HK-2 (cell line): ENCODE measurements around the gene KCNJ15.
A peak's percentile ranks its signal among the peaks of the same experiment; 100 is the strongest.

Source experiments
- DNase-seq: peaks from one replicate; pipeline ENCODE4 v3.0.0-alpha.2; 2018; ENCODE audit not compliant: unreplicated experiment

Gene KCNJ15

GRCh38 chr21:38326899-38327298, 70.1 kb downstream of the KCNJ15 start:
- no peak for DNase-seq

GRCh38 chr21:38327984-38328383, 71.2 kb downstream of the KCNJ15 start:
- DNase-seq = no peak

GRCh38 chr21:38329162-38329561, 72.4 kb downstream of the KCNJ15 start:
- DNase-seq = no peak

- DNase-seq = no peak
These were observed 73.9 kb downstream of the KCNJ15 start for GRCh38 chr21:38330666-38331065.

- DNase-seq = no peak
These were observed 76.8 kb downstream of the KCNJ15 start for GRCh38 chr21:38333301-38334272.

- DNase-seq = no peak
These were observed 78.1 kb downstream of the KCNJ15 start for GRCh38 chr21:38334866-38335265.

GRCh38 chr21:38337793-38338192, 81.0 kb downstream of the KCNJ15 start:
- no peak for DNase-seq

GRCh38 chr21:38340131-38340530, 83.3 kb downstream of the KCNJ15 start:
- no peak for DNase-seq

- no peak for DNase-seq
These were observed 84.8 kb downstream of the KCNJ15 start for GRCh38 chr21:38341546-38342012.

- DNase-seq = no peak
These were observed 85.9 kb downstream of the KCNJ15 start for GRCh38 chr21:38342739-38343138.

- DNase-seq = no peak
These were observed 86.9 kb downstream of the KCNJ15 start for GRCh38 chr21:38343691-38344090.

- DNase-seq = no peak
These were observed 89.5 kb downstream of the KCNJ15 start for GRCh38 chr21:38346286-38346685.

GRCh38 chr21:38349111-38349746, 92.4 kb downstream of the KCNJ15 start:
- no peak for DNase-seq

GRCh38 chr21:38349977-38350376, 93.2 kb downstream of the KCNJ15 start:
- DNase-seq = no peak

- no peak for DNase-seq
These were observed 93.9 kb downstream of the KCNJ15 start for GRCh38 chr21:38350684-38351083.

- no peak for DNase-seq
These were observed 94.6 kb downstream of the KCNJ15 start for GRCh38 chr21:38351176-38351959.

- DNase-seq = peak; percentile 11
These were observed 95.2 kb downstream of the KCNJ15 start for GRCh38 chr21:38351961-38352521.

- peak; percentile 60 for DNase-seq
These were observed 95.9 kb downstream of the KCNJ15 start for GRCh38 chr21:38352536-38353219.

- DNase-seq = no peak
These were observed 97.4 kb downstream of the KCNJ15 start for GRCh38 chr21:38354231-38354630.

GRCh38 chr21:38354746-38355145, 98.0 kb downstream of the KCNJ15 start:
- no peak for DNase-seq

- DNase-seq = no peak
These were observed 98.6 kb downstream of the KCNJ15 start for GRCh38 chr21:38355353-38355752.
